AG09309 (cell line): ENCODE measurements around the gene USPL1.

Experiments
- DNase-seq: peaks from one replicate; pipeline ENCODE4 v3.0.0-alpha.2; 2010; ENCODE audit warnings: low read depth
- H3K4me3 ChIP-seq: 2 replicates; pipeline ENCODE4 v1.5.1; 2011; ENCODE audit warnings: mild to moderate bottlenecking, low read depth, low read length, moderate library complexity; ENCODE audit not compliant: control insufficient read depth
- TF ChIP-seq, protein P1 (sequence below): IDR thresholded peaks from 2 replicates; pipeline ENCODE4 v1.5.1; 2011; ENCODE audit warnings: mild to moderate bottlenecking, low read depth, low read length, inconsistent platforms; ENCODE audit not compliant: insufficient read depth, control insufficient read depth; ENCODE audit errors: missing control alignments

USPL1 gene

DNA sequence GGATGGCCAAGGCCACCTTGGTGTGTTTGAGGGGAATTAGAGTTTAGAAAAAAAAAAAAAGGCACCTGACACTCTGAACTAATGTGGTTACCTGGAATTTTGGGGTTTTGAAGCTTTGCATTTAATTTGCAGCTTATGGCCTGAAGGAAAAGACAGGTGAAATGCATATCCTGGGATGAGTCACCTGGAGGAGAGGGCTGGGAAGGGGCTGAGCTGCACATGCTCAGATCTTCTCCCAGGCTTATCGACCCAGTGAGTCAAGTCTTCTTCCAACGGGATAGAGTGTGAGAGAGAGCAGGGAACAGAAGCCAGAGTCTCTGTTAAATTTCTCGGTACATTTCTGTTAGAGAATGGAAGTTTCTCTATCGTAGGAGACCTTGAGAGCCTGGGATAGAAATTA is 88.0 kb downstream of the USPL1 start:
- H3K4me3 ChIP-seq, result no peak overlapping the region
- DNase-seq, result no peak
- TF ChIP-seq, protein P1, sequence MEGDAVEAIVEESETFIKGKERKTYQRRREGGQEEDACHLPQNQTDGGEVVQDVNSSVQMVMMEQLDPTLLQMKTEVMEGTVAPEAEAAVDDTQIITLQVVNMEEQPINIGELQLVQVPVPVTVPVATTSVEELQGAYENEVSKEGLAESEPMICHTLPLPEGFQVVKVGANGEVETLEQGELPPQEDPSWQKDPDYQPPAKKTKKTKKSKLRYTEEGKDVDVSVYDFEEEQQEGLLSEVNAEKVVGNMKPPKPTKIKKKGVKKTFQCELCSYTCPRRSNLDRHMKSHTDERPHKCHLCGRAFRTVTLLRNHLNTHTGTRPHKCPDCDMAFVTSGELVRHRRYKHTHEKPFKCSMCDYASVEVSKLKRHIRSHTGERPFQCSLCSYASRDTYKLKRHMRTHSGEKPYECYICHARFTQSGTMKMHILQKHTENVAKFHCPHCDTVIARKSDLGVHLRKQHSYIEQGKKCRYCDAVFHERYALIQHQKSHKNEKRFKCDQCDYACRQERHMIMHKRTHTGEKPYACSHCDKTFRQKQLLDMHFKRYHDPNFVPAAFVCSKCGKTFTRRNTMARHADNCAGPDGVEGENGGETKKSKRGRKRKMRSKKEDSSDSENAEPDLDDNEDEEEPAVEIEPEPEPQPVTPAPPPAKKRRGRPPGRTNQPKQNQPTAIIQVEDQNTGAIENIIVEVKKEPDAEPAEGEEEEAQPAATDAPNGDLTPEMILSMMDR, result no peak

DNA sequence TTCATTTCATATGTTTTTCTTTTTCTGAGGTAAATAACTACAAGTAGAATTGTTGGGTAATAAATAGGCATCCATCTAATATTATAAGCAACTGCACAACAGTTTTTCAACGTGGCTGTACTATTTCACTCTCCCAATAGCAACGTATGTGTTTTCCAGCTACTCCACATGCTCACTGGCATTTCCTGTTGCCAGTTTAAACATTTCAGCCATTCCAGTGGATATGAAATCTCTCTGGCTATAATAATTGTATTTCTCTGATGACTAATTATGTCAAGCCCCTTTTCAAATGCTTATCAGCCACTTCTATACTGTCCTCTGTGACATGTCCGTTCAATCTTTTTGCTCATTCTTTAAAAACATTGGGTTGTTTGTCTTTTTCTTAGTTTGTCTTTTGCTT is 90.8 kb downstream of the USPL1 start:
- TF ChIP-seq, protein P1, result no peak
- no peak overlapping the region for H3K4me3 ChIP-seq
- DNase-seq, result no peak
